GM18508 (cell line): ENCODE results near the gene GRIN3B.
"Not testable (repeated sequence)": the region's sequence is repeated elsewhere in the genome, so short reads cannot be mapped to it uniquely, and the experiment has no call there.

Source experiments
- ATAC-seq: cut with Tn5 transposase; IDR thresholded peaks from one replicate; pipeline ENCODE4 v1.9.1; 2021; ENCODE audit warnings: moderate number of reproducible peaks; ENCODE audit not compliant: insufficient read depth, unreplicated experiment

GRIN3B gene

GRCh38 chr19:1000095-1000494 lies at the start of gene GRIN3B:
GRIN3B (plus strand) TSS chr19:1000419; CDS start chr19:1000438, 19 bp downstream.
- no peak for ATAC-seq

- no peak for ATAC-seq
Observed at GRCh38 chr19:952049-952679, 48.1 kb upstream of the GRIN3B start.

GRCh38 chr19:952680-953444 lies 47.4 kb upstream of the GRIN3B start:
- no peak for ATAC-seq

GRCh38 chr19:953445-954271 lies 46.6 kb upstream of the GRIN3B start:
- ATAC-seq: no peak

DNA sequence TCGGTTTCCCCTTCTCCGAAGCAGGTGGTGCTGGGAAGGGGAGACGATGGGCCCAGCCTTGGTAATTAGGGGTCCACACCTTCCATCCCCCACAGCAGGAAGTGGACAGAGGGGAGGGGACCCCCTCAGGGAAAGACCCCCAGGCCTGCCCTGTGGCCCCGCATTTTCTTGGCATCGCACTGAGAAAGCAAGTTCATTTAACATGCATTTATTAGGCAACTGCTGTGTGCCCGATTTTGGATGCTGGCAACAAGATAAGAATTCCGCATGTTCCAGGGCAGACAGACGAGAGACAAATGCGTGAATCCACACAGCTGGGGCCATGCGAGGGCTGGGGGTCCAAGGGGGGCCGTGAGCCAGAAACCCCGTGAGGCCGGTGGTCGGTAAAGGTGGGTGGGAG lies 45.9 kb upstream of the GRIN3B start:
- no peak for ATAC-seq

DNA sequence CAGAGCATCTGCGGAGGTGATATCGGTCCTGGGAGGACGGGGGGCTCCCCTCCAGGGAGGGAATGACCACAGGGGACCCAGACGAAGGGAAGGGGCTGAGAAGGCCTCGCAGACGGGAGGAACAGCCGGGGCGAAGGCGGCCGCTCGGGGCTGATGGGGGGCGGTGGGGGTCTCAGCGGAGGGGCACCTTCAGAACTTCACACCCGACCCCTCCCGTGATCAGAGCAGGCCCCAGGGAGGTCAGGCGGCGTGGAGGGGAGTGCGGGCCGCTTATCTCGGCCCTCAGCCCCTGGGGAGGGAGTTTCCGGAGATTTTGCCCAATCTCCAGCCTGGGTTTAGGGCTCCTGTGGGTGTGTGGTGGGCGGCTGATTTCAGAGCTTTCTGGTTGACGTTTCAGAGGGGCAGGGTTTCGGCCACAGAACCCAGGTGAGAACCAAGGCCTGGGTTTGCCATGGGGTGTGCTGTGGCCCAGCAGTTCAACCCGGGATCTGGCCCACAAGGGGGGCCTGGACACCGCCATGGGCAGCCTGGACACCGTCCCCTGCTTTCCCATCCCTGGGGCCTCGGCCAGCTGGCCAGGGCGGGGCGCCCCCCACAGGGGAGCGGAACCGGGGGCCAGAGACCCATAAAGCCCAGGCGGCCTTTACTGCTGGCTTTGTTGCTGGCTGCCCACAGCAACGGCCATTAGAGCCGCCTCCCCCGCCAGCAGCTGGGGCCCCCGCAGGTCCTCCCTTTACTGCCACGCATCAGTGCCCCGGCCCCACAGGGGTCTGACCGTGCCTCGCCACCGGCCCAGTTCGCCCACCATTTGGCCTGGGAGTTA lies 45.3 kb upstream of the GRIN3B start:
- no peak for ATAC-seq

DNA sequence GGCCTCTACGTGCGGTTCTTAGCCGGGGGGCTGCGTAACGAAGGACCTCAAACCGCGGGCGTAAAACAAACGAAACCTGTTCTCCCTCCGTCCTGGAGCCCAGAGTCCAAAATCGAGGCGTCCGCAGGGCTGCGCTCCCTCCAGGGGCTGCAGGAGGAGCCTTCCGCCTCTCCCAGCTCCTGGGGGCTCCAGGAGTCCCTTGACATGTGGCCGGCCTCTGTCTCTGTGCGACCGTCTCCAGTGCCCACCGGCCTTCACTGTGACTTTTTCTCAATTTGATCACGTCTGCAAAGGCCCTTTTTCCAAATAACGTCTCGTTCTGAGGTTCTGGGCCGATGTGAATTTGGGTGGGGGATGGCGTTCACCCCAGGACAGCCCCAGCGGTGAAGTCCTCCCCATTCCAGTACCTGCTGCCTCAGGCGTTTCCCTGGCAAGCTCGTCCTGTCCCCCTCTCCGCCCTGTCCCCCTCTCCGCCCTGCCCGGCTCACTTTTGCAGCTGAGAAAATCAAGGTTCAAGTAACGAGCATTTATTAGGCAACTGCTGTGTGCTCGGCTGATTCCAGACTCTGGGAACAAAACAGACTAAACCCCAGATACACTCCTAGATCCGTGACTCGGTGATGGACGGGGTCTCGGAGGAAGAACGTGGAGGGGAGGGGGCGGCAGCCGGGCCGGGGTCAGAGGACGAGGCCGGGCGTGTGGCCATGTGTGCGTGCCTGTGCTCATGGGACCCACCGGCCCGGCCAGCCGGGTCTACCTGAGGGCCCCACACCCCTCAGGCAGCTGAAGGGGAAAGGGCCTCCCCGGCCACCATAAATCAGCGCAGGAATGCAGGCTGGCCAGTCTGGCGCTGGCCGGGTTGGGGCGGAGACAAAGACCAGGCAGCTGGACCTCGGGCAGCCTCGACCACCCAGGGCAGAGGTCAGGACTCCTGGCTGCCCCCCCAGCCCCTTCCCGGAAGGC lies 44.1 kb upstream of the GRIN3B start:
- no peak for ATAC-seq

DNA sequence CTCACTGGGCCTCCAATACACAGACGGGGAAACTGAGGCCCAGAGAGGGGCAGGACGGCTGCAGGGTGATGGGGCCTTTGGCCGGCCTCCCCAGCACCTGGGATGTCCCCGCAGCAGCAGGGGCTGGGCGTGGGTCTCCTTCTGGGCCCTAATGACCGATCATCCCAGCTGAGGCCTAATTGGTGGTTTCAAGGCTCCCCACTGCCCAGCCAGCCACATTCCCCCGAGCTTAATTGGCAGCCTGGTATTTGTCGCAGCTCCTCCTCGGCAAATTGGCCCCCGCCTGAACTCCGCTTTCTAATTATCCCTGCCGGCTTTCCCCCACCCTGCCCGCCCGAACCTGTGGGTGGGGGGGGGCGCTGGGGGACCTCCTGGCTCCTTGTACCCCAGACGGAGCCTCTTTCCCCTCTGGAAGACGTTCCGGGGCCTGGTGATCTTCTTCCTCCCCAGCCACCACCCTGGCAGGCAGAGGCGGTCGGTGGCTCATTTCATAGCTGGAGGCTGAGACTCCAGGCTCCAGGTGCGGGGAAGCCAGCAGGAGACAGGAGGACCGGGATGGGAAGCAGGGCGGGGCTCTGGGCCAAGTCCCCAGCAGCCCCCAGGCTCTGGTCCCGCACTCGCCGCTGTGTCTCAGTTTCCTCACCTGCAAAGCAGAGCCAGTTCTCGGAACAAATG lies 43.3 kb upstream of the GRIN3B start:
- no peak for ATAC-seq

- ATAC-seq: not testable (repeated sequence)
Observed at GRCh38 chr19:957578-957977, 42.6 kb upstream of the GRIN3B start.

- ATAC-seq: no peak
Observed at GRCh38 chr19:958967-959855, 41.0 kb upstream of the GRIN3B start.

DNA sequence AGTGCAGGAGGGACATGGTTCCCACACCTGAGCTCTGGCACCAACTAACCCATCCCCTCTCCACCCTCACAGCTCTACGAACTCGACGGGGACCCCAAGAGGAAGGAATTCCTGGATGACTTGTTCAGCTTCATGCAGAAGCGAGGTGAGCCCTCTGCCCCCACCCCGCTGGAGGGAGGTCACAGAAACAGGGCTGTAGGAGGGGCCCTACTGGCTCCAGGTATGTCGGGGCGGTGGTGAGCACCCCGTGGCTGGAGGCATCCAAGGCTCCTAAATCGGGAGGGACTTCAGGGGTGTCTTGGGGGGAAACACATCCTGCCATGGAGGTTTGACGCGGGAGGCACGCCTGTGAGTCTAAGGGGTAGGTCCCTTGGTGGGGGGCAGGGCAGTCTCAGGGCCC lies 40.2 kb upstream of the GRIN3B start:
- ATAC-seq: no peak

DNA sequence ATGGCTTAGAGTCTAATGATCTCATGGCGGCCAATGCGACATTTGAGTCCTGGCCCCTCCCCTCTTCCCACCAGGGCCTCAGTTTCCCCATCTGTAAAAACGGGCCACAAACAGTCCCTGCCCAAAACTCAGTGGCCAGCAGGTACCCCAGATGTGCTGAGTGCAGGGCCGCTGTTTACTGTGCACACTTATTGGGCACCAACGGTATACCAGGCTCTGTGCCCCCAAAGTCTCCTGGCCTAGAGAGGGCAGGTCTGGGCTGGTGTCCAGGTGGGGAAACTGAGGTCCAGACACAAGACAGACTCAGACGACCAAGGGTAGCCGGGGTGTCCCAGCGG lies 39.6 kb upstream of the GRIN3B start:
- no peak for ATAC-seq

- ATAC-seq: no peak
Observed at GRCh38 chr19:961866-962620, 38.2 kb upstream of the GRIN3B start.

DNA sequence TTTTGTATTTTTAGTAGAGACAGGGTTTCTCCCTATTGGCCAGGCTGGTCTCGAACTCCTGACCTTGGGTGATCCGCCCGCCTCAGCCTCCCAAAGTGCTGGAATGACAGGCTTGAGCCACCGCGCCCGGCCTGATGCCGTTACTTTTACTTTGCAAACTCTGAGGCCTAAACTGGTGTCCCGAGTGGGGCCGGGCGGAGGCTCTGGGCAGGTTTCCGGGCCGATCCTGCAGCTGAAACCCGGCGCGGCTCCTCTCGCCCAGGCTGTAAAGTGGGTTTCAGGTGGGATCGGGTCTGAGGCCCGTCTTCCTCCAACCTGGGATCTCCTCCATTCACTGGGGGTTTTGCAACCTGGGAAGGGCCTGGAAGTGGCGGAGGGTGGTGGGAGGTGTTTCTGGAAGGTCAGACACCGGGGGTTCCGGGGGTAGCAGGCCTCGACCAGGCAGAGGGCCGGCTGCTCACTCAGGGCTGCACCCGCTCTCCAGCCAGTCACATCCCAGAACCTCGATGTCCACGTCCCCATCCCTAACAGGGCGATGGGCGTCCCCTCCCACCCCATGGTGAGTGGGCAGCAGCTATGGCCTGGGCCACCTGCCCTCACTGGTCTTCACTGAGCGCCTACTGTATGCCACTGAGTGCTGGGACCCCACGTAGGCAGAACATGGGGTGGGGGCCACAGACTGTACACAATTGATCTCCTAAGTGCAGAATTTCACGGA lies 37.4 kb upstream of the GRIN3B start:
- no peak for ATAC-seq

GRCh38 chr19:963486-963951 lies 36.7 kb upstream of the GRIN3B start:
- ATAC-seq: no peak

DNA sequence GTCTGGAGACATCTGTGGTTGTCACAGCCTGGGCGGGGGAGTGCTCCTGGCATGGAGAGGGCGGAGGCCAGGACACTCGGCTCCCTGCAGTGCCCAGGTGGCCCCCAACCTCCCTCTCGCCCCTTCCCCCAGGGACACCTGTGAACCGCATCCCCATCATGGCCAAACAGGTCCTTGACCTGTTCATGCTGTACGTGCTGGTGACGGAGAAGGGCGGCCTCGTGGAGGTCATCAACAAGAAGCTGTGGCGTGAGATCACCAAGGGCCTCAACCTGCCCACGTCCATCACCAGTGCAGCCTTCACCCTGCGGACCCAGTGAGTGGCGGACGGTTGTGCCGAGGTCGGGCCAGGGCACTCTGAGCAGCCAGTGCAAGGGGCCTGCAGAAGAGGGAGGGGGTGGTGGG lies 36.1 kb upstream of the GRIN3B start:
- ATAC-seq: no peak
